Kidney capillary endothelial cell (primary cell): Measurements from ENCODE around the gene SRGAP3.
"Not testable (repeated sequence)": the region's sequence is repeated elsewhere in the genome, so short reads cannot be mapped to it uniquely, and the experiment has no call there.

Source experiments
- DNase-seq: peaks from one replicate; pipeline ENCODE4 v3.0.0-alpha.2; 2018; ENCODE audit warnings: low spot score

Gene SRGAP3

GRCh38 chr3:9249273-9250192 is at the start of gene SRGAP3:
Gene SRGAP3, minus strand, starts transcription at chr3:9249646. Its CDS starts 695 bp downstream, at chr3:9248951.
- peak; percentile 66 for DNase-seq

GRCh38 chr3:9298236-9298635 is 48.8 kb upstream of the SRGAP3 start:
- DNase-seq, result no peak

GRCh38 chr3:9296241-9296640 is 46.8 kb upstream of the SRGAP3 start:
- DNase-seq, result no peak

- DNase-seq, result no peak
Measured at GRCh38 chr3:9295007-9295406, 45.6 kb upstream of the SRGAP3 start.

GRCh38 chr3:9293953-9294352 is 44.5 kb upstream of the SRGAP3 start:
- DNase-seq, result not testable (repeated sequence)

- DNase-seq, result no peak
Measured at GRCh38 chr3:9293076-9293475, 43.6 kb upstream of the SRGAP3 start.

GRCh38 chr3:9292516-9292915 is 43.1 kb upstream of the SRGAP3 start:
- no peak for DNase-seq

- DNase-seq, result no peak
Measured at GRCh38 chr3:9291821-9292410, 42.5 kb upstream of the SRGAP3 start.

GRCh38 chr3:9290566-9290965 is 41.1 kb upstream of the SRGAP3 start:
- DNase-seq, result no peak

- DNase-seq, result not testable (repeated sequence)
Measured at GRCh38 chr3:9281533-9281932, 32.1 kb upstream of the SRGAP3 start.

- no peak for DNase-seq
Measured at GRCh38 chr3:9280451-9281219, 31.2 kb upstream of the SRGAP3 start.

- no peak for DNase-seq
Measured at GRCh38 chr3:9279966-9280365, 30.5 kb upstream of the SRGAP3 start.

- no peak for DNase-seq
Measured at GRCh38 chr3:9278498-9278897, 29.1 kb upstream of the SRGAP3 start.

- DNase-seq, result no peak
Measured at GRCh38 chr3:9278085-9278484, 28.6 kb upstream of the SRGAP3 start.

GRCh38 chr3:9276761-9277370 is 27.4 kb upstream of the SRGAP3 start:
- no peak for DNase-seq

GRCh38 chr3:9271903-9272302 is 22.5 kb upstream of the SRGAP3 start:
- no peak for DNase-seq

GRCh38 chr3:9270704-9271103 is 21.3 kb upstream of the SRGAP3 start:
- DNase-seq, result no peak

GRCh38 chr3:9266716-9267115 is 17.3 kb upstream of the SRGAP3 start:
- no peak for DNase-seq

GRCh38 chr3:9260305-9260704 is 10.9 kb upstream of the SRGAP3 start:
- no peak for DNase-seq

- no peak for DNase-seq
Measured at GRCh38 chr3:9257092-9257491, 7.6 kb upstream of the SRGAP3 start.

- DNase-seq, result no peak
Measured at GRCh38 chr3:9255976-9256375, 6.5 kb upstream of the SRGAP3 start.

GRCh38 chr3:9254764-9255163 is 5.3 kb upstream of the SRGAP3 start:
- DNase-seq, result no peak
